WTC11 (cell line): Measurements from ENCODE around the gene PIK3R2. TPM values are rescaled to one million over a fixed set of nuclear protein-coding genes. Genes with fewer than 3 reads are reported as not detected.

Experiments used
- ATAC-seq: fragments of 200-7000 bp; cut with Tn5 transposase; 2 replicates; pipeline ENCODE4 v1.10.0; 2021; ENCODE audit warnings: mild to moderate bottlenecking, moderate library complexity
- CTCF ChIA-PET: fragments of 300-600 bp; sonication (Branson Sonifier 250); formaldehyde crosslinking; loops from one replicate; lab custom pipeline; 2021; ENCODE audit warnings: antibody characterized with exemption; lab: Charles Lee
- POLR2A ChIA-PET: fragments of 350-600 bp; sonication (Branson Sonifier 250); formaldehyde crosslinking; loops from one replicate; lab custom pipeline; 2021; ENCODE audit warnings: antibody characterized with exemption; lab: Charles Lee
- DNase-seq: peaks from one replicate; pipeline ENCODE4 v3.0.0; 2021; ENCODE audit warnings: low spot score
- H3K27ac Mint-ChIP-seq: 2 replicates; pipeline ENCODE4 v1.8.0; 2021; ENCODE audit warnings: mixed read lengths
- H3K27me3 Mint-ChIP-seq: 2 replicates; pipeline ENCODE4 v1.8.0; 2021; ENCODE audit warnings: low read depth, mild to moderate bottlenecking, moderate library complexity, mixed read lengths
- H3K36me3 Mint-ChIP-seq: 2 replicates; pipeline ENCODE4 v1.8.0; 2021; ENCODE audit warnings: mixed read lengths
- H3K4me1 Mint-ChIP-seq: 2 replicates; pipeline ENCODE4 v1.8.0; 2022; ENCODE audit warnings: mixed read lengths
- H3K4me3 Mint-ChIP-seq: 2 replicates; pipeline ENCODE4 v1.8.0; 2021; ENCODE audit warnings: mild to moderate bottlenecking, moderate library complexity, mixed read lengths
- H3K9me3 Mint-ChIP-seq: 2 replicates; pipeline ENCODE4 v1.8.0; 2021; ENCODE audit warnings: mixed read lengths
- ARID4B ChIP-seq: sonication (generic); formaldehyde crosslinking; IDR thresholded peaks from 2 replicates; pipeline ENCODE4 v1.8.0; 2023; ENCODE audit warnings: missing genetic modification reagents, mild to moderate bottlenecking, borderline replicate concordance
- ATF3 ChIP-seq: sonication (generic); formaldehyde crosslinking; conservative IDR thresholded peaks from 2 replicates; pipeline ENCODE4 v1.8.1; 2022; ENCODE audit warnings: mild to moderate bottlenecking, missing genetic modification reagents
- KAT7 ChIP-seq: sonication (generic); formaldehyde crosslinking; IDR thresholded peaks from 2 replicates; pipeline ENCODE4 v1.8.1; 2023; ENCODE audit warnings: missing genetic modification reagents, mild to moderate bottlenecking, borderline replicate concordance
- MYBL2 ChIP-seq: sonication (generic); formaldehyde crosslinking; IDR thresholded peaks from 2 replicates; pipeline ENCODE4 v1.8.1; 2023; ENCODE audit warnings: mild to moderate bottlenecking, moderate library complexity, missing genetic modification reagents
- NR1H2 ChIP-seq: sonication (generic); formaldehyde crosslinking; IDR thresholded peaks from 2 replicates; pipeline ENCODE4 v1.9.0; 2021; ENCODE audit warnings: mild to moderate bottlenecking, moderate library complexity, missing genetic modification reagents
- NR3C1 ChIP-seq: sonication (generic); formaldehyde crosslinking; conservative IDR thresholded peaks from 2 replicates; pipeline ENCODE4 v1.8.1; 2023; ENCODE audit warnings: low read depth, mild to moderate bottlenecking, missing genetic modification reagents
- PRDM15 ChIP-seq: sonication (generic); formaldehyde crosslinking; IDR thresholded peaks from 2 replicates; pipeline ENCODE4 v1.8.0; 2022; ENCODE audit warnings: missing genetic modification reagents
- RORB ChIP-seq: fragments of 250-450 bp; sonication (Bioruptor Pico); IDR thresholded peaks from 2 replicates; pipeline ENCODE4 v1.9.0; 2021; ENCODE audit warnings: mild to moderate bottlenecking
- STAT6 ChIP-seq: sonication (generic); formaldehyde crosslinking; conservative IDR thresholded peaks from 2 replicates; pipeline ENCODE4 v1.8.1; 2023; ENCODE audit warnings: mild to moderate bottlenecking, low read depth, missing genetic modification reagents, moderate library complexity
- ZNF138 ChIP-seq: sonication (generic); formaldehyde crosslinking; conservative IDR thresholded peaks from 2 replicates; pipeline ENCODE4 v1.8.1; 2022; ENCODE audit warnings: mild to moderate bottlenecking, moderate library complexity, missing genetic modification reagents
- ZNF425 ChIP-seq: fragments of 250-450 bp; sonication (Bioruptor Pico); conservative IDR thresholded peaks from 2 replicates; pipeline ENCODE4 v1.9.0; 2021; ENCODE audit warnings: mild to moderate bottlenecking
- total RNA-seq: library from RNA; stranded (reverse); gene quantifications from 3 replicates; pipeline ENCODE4 v1.2.3, GENCODE V29; 2021
- TF ChIP-seq, protein P1 (sequence below): sonication (generic); formaldehyde crosslinking; IDR thresholded peaks from 2 replicates; pipeline ENCODE4 v1.8.0; 2022; ENCODE audit warnings: mild to moderate bottlenecking, missing genetic modification reagents

PIK3R2 gene
- total RNA-seq, 1 experiment from 2014 or later: 56.9 TPM

GRCh38 chr19:18131841-18132596 is 20.9 kb upstream of the PIK3R2 start (continued):
- no peak for TF ChIP-seq PRDM15 (CRISPR knock-in tag)

DNA sequence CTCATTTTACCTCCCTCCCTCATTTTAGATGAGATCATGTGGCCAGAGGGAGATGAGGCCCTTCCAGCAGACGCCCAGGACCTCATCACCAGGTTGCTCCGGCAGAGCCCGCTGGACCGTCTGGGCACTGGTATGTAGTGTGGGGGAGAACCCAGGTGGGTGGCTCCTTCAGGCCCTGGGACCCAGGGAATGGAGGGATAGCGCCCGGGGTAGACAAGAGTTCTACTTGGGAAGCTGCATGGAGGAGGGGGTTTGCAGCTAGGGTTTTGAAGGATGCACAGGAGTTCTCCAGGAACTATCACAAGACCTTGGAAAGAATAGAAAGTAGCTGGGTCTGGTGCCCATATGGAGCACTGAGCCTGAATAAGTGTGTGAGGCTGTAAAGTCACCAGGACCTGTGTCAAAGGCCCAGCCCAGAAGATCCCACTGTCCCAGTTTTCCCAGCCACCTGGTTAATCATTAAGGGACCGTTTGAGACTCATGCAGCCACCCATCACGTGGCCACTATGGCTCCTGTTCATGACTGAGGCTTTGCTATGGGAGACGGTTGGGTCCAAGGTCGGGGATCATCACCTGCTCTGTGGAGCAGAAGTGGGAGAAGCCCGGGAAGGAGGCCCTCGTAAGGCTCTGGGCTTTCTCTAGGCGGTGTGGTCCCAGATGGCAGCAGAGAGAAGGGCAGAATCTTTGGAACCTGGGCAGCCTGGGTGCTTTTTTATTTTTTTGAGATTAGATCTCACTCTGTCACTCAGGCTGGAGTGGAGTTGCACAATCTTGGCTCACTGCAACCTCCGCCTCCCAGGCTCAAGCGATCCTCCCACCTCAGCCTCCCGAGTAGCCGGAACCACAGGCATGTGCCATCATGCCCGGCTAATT is 17.0 kb upstream of the PIK3R2 start:
- Mint-ChIP-seq H3K4me3 (no peak overlapping the region), H3K27me3 (no peaks in the 10 kb centered on the region), H3K9me3 (peaks cover 3% of the 10 kb centered on the region), H3K36me3 (peaks cover 23% of the 10 kb centered on the region), H3K27ac (no peak overlapping the region), H3K4me1 (no peaks in the 10 kb centered on the region)
- POLR2A ChIA-PET: no interaction called here
- CTCF ChIA-PET: interaction anchor here (2.0 kb wide), 1 partner anchor 26 kb away, joined by 4 read pairs; no protein-coding TSS in a partner anchor
- DNase-seq: no peak
- no peak for ATAC-seq
- TF ChIP-seq ARID4B (no peak), KAT7 (CRISPR knock-in tag) (no peak), ZNF425 (CRISPR knock-in tag) (no peak), PRDM15 (CRISPR knock-in tag) (no peak), NR1H2 (no peak), ATF3 (CRISPR knock-in tag) (no peak), NR3C1 (no peak), RORB (no peak), ZNF138 (CRISPR knock-in tag) (no peak), MYBL2 (CRISPR knock-in tag) (no peak), STAT6 (CRISPR knock-in tag) (no peak)
- TF ChIP-seq, protein P1, sequence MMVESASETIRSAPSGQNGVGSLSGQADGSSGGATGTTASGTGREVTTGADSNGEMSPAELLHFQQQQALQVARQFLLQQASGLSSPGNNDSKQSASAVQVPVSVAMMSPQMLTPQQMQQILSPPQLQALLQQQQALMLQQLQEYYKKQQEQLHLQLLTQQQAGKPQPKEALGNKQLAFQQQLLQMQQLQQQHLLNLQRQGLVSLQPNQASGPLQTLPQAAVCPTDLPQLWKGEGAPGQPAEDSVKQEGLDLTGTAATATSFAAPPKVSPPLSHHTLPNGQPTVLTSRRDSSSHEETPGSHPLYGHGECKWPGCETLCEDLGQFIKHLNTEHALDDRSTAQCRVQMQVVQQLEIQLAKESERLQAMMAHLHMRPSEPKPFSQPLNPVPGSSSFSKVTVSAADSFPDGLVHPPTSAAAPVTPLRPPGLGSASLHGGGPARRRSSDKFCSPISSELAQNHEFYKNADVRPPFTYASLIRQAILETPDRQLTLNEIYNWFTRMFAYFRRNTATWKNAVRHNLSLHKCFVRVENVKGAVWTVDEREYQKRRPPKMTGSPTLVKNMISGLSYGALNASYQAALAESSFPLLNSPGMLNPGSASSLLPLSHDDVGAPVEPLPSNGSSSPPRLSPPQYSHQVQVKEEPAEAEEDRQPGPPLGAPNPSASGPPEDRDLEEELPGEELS (CRISPR knock-in tag): no peak
